ENCODE measurements around the gene FARP1.

Gene FARP1

GRCh38 chr13:98500963-98501421 is 358.1 kb downstream of the FARP1 start:
- no peak for TF ChIP-seq CTCF (IDR thresholded peaks at IDR 0.05; ENCODE audit: insufficient read depth, missing control alignments)
- DNase-seq (ENCODE audit: insufficient read length, low spot score) (no peak), FAIRE-seq (no peak)

GRCh38 chr13:98503175-98504028 is 360.5 kb downstream of the FARP1 start:
- DNase-seq (ENCODE audit: insufficient read length, low spot score) (no peak), FAIRE-seq (no peak)
- no peak for TF ChIP-seq CTCF (IDR thresholded peaks at IDR 0.05; ENCODE audit: insufficient read depth, missing control alignments)

GRCh38 chr13:98504029-98504351 is 361.1 kb downstream of the FARP1 start:
- TF ChIP-seq CTCF (IDR thresholded peaks at IDR 0.05; ENCODE audit: insufficient read depth, missing control alignments), result no peak
- FAIRE-seq (no peak), DNase-seq (ENCODE audit: insufficient read length, low spot score) (no peak)

GRCh38 chr13:98504371-98504963 is 361.6 kb downstream of the FARP1 start:
- TF ChIP-seq CTCF (IDR thresholded peaks at IDR 0.05; ENCODE audit: insufficient read depth, missing control alignments), result no peak
- no peak for FAIRE-seq
- no peak for DNase-seq (ENCODE audit: insufficient read length, low spot score)
